HCT116 (cell line): ENCODE results near the gene RPS6KA2. TPM values are rescaled to one million over a fixed set of nuclear protein-coding genes. Genes with fewer than 3 reads are reported as not detected.

Experiments
- ATAC-seq: fragments of 200-7000 bp; cut with Tn5 transposase; 2 replicates; pipeline ENCODE4 v1.9.1; 2020; ENCODE audit warnings: mild to moderate bottlenecking, moderate library complexity
- BruUV-seq: library from RNA; stranded (reverse); fragments of 400-500 nt; replicated peaks from 2 replicates; lab custom pipeline; 2021; lab: Mats Ljungman, UMichigan
- CTCF ChIA-PET: fragments of 300-600 bp; sonication (Branson Sonifier 250); formaldehyde crosslinking; loops from one replicate; lab custom pipeline; 2021; ENCODE audit warnings: antibody characterized with exemption; lab: Charles Lee
- POLR2A ChIA-PET: fragments of 300-600, 350-600 bp; sonication (Branson Sonifier 250); formaldehyde crosslinking; loops from one replicate; lab custom pipeline; 2021; ENCODE audit warnings: antibody characterized with exemption; lab: Charles Lee
- RAD21 ChIA-PET, 2 experiments: fragments of 300-600 bp; sonication (Branson Sonifier 250); formaldehyde crosslinking; loops; one replicate each; lab custom pipeline; 2023; ENCODE audit warnings: low total read pairs in 2 of 2; ENCODE audit not compliant: uncharacterized antibody in 2 of 2, unreplicated experiment in 2 of 2, low non-redundant PET in 1 of 2; lab: Charles Lee
- DNase-seq: peaks from one replicate; pipeline ENCODE4 v3.0.0-alpha.2; 2010; ENCODE audit warnings: low read depth, low spot score
- H2AFZ ChIP-seq: fragments of 200-600 bp; shearing (Covaris generic), sonication (generic); 2 replicates; pipeline ENCODE4 v1.6.1; 2017; ENCODE audit warnings: low read depth, mixed run types, mixed read lengths, antibody characterized with exemption, low read length; ENCODE audit not compliant: poor library complexity, severe bottlenecking
- H3K27ac ChIP-seq: 2 replicates; pipeline ENCODE4 v1.5.1; 2012; ENCODE audit warnings: low read depth, low read length
- H3K27me3 ChIP-seq: fragments of 200-600 bp; sonication (generic); 2 replicates; pipeline ENCODE4 v1.6.1; 2016; ENCODE audit warnings: mixed run types, low read length, mixed read lengths; ENCODE audit not compliant: insufficient read depth
- H3K36me3 ChIP-seq, 2 experiments: fragments of 200-500 bp in 1 of 2; fragments of 200-600 bp in 1 of 2; sonication (Bioruptor generic) in 1 of 2; sonication (generic) in 1 of 2; 2 replicates each; pipeline versions ENCODE4 v1.5.1 to v1.6.1; 2014 to 2016; ENCODE audit warnings: low read length in 2 of 2, inconsistent platforms in 1 of 2, mixed read lengths in 1 of 2, mixed run types in 1 of 2; ENCODE audit not compliant: insufficient read depth in 2 of 2, control insufficient read depth in 1 of 2
- H3K4me1 ChIP-seq, 2 experiments: fragments of 200-600 bp in 1 of 2; sonication (generic) in 1 of 2; 2 replicates each; pipeline versions ENCODE4 v1.5.1 to v1.6.1; 2012 to 2017; ENCODE audit warnings: low read length in 2 of 2, inconsistent platforms in 1 of 2, mild to moderate bottlenecking in 1 of 2, mixed read lengths in 1 of 2, mixed run types in 1 of 2, moderate library complexity in 1 of 2; ENCODE audit not compliant: insufficient read depth in 2 of 2, control insufficient read depth in 1 of 2
- H3K4me2 ChIP-seq: fragments of 200-600 bp; sonication (generic); 2 replicates; pipeline ENCODE4 v1.6.1; 2017; ENCODE audit warnings: mixed run types, low read length, mixed read lengths
- H3K4me3 ChIP-seq, 2 experiments: fragments of 200-600 bp in 1 of 2; sonication (generic) in 1 of 2; replicated peaks in 1 of 2; 2 replicates each; pipeline ENCODE4 v1.5.1; 2011 to 2016; ENCODE audit warnings: low read length in 2 of 2, control low read depth in 1 of 2, low read depth in 1 of 2, mild to moderate bottlenecking in 1 of 2, mixed read lengths in 1 of 2, mixed run types in 1 of 2
- H3K79me2 ChIP-seq: fragments of 200-600 bp; sonication (generic); 2 replicates; pipeline ENCODE4 v1.6.1; 2017; ENCODE audit warnings: mild to moderate bottlenecking, mixed run types, low read length, moderate library complexity, mixed read lengths; ENCODE audit not compliant: insufficient read depth
- H3K9ac ChIP-seq: fragments of 200-600 bp; sonication (generic); 2 replicates; pipeline ENCODE4 v1.6.1; 2016; ENCODE audit warnings: low read length, mixed read lengths
- H3K9me2 ChIP-seq: fragments of 200-600 bp; sonication (generic), shearing (Covaris generic); 2 replicates; pipeline ENCODE4 v1.6.1; 2017; ENCODE audit warnings: mixed run types, mild to moderate bottlenecking, moderate library complexity; ENCODE audit not compliant: insufficient read depth
- H3K9me3 ChIP-seq, 2 experiments: fragments of 200-500 bp in 1 of 2; fragments of 200-600 bp in 1 of 2; sonication (Bioruptor generic) in 1 of 2; sonication (generic) in 1 of 2; 2 replicates each; pipeline ENCODE4 v1.6.1; 2014 to 2017; ENCODE audit warnings: low read length in 2 of 2, mixed read lengths in 2 of 2, inconsistent platforms in 1 of 2, low read depth in 1 of 2, mild to moderate bottlenecking in 1 of 2, mixed run types in 1 of 2, moderate library complexity in 1 of 2; ENCODE audit not compliant: control insufficient read depth in 1 of 2, insufficient read depth in 1 of 2
- H4K20me1 ChIP-seq: fragments of 200-600 bp; sonication (generic), shearing (Covaris generic); 2 replicates; pipeline ENCODE4 v1.6.1; 2017; ENCODE audit warnings: mixed run types, mild to moderate bottlenecking, moderate library complexity; ENCODE audit not compliant: insufficient read depth
- ATF3 ChIP-seq: IDR thresholded peaks from 2 replicates; pipeline ENCODE4 v1.6.1; 2012
- CBX3 ChIP-seq: IDR thresholded peaks from 2 replicates; pipeline ENCODE4 v1.6.1; 2012; ENCODE audit warnings: low read depth
- CEBPB ChIP-seq: IDR thresholded peaks from 2 replicates; pipeline ENCODE4 v1.6.1; 2012; ENCODE audit warnings: low read depth
- CTCF ChIP-seq, 3 experiments: fragments of 200-600 bp in 1 of 3; sonication (generic) in 1 of 3; IDR thresholded peaks in 2 of 3; conservative IDR thresholded peaks in 1 of 3; 2 replicates each; pipeline ENCODE4 v1.5.1; 2012 to 2017; ENCODE audit warnings: low read depth in 2 of 3, low read length in 2 of 3, antibody characterized with exemption in 1 of 3, borderline replicate concordance in 1 of 3, control low read depth in 1 of 3, mild to moderate bottlenecking in 1 of 3, mixed read lengths in 1 of 3, mixed run types in 1 of 3, moderate library complexity in 1 of 3; ENCODE audit not compliant: insufficient read depth in 1 of 3
- EGR1 ChIP-seq: IDR thresholded peaks from 2 replicates; pipeline ENCODE4 v1.6.1; 2012; ENCODE audit warnings: low read depth
- ELF1 ChIP-seq: IDR thresholded peaks from 2 replicates; pipeline ENCODE4 v1.6.1; 2012; ENCODE audit warnings: low read depth, borderline replicate concordance
- EZH2 ChIP-seq: fragments of 200-600 bp; sonication (generic); IDR thresholded peaks from 2 replicates; pipeline ENCODE4 v1.6.1; 2017; ENCODE audit warnings: antibody characterized with exemption, mixed run types
- FOSL1 ChIP-seq: IDR thresholded peaks from 2 replicates; pipeline ENCODE4 v1.6.1; 2012; ENCODE audit warnings: low read depth
- JUND ChIP-seq: IDR thresholded peaks from 2 replicates; pipeline ENCODE4 v1.6.1; 2012
- MAX ChIP-seq: IDR thresholded peaks from 2 replicates; pipeline ENCODE4 v1.6.1; 2012
- POLR2A ChIP-seq: IDR thresholded peaks from 2 replicates; pipeline ENCODE4 v1.7.0; 2011; ENCODE audit warnings: borderline replicate concordance; ENCODE audit not compliant: insufficient read depth, insufficient read length; ENCODE audit errors: extremely low read depth
- POLR2AphosphoS5 ChIP-seq: IDR thresholded peaks from 2 replicates; pipeline ENCODE4 v1.6.1; 2011; ENCODE audit warnings: mild to moderate bottlenecking, low read depth, low read length, moderate library complexity
- RAD21 ChIP-seq: IDR thresholded peaks from 2 replicates; pipeline ENCODE4 v1.6.1; 2012; ENCODE audit warnings: low read depth, mild to moderate bottlenecking
- REST ChIP-seq: IDR thresholded peaks from 2 replicates; pipeline ENCODE4 v1.6.1; 2012; ENCODE audit warnings: low read depth
- SP1 ChIP-seq: IDR thresholded peaks from 2 replicates; pipeline ENCODE4 v1.6.1; 2012; ENCODE audit warnings: low read depth
- SRF ChIP-seq: IDR thresholded peaks from 2 replicates; pipeline ENCODE4 v1.6.1; 2012; ENCODE audit warnings: low read depth
- YY1 ChIP-seq: IDR thresholded peaks from 2 replicates; pipeline ENCODE4 v1.6.1; 2011; ENCODE audit warnings: low read length, low read depth, moderate library complexity, mild to moderate bottlenecking; ENCODE audit not compliant: insufficient replicate concordance; ENCODE audit errors: extremely low read depth
- ZBTB33 ChIP-seq: IDR thresholded peaks from 2 replicates; pipeline ENCODE4 v1.6.1; 2011; ENCODE audit warnings: mild to moderate bottlenecking, low read length, moderate library complexity; ENCODE audit not compliant: insufficient replicate concordance; ENCODE audit errors: extremely low read depth
- ZFX ChIP-seq: fragments of 450-650 bp; IDR thresholded peaks from 2 replicates; pipeline ENCODE4 v1.6.1; 2017
- ZNF274 ChIP-seq: fragments of 200-500 bp; sonication (Bioruptor generic); IDR thresholded peaks from 2 replicates; pipeline ENCODE4 v1.6.1; 2014; ENCODE audit warnings: mild to moderate bottlenecking, low read depth, low read length, inconsistent platforms
- intact Hi-C: fragments of 100-400 bp; cut with micrococcal nuclease; formaldehyde crosslinking; loops from 2 replicates; pipeline ENCODE4 v1.10.0; 2022
- total RNA-seq: library from RNA; stranded (reverse); gene quantifications from one replicate; pipeline ENCODE4 v1.2.1, GENCODE V29; 2021; ENCODE audit not compliant: unreplicated experiment

RPS6KA2 gene
- total RNA-seq, 1 experiment from 2014 or later, result 8.5 TPM

- ChIA-PET POLR2A (no interaction called here), CTCF (no interaction called here)
- H2AFZ ChIP-seq, result no peak overlapping the region
Measured at GRCh38 chr6:166441325-166442078, 185.5 kb downstream of the RPS6KA2 start.

More at GRCh38 chr6:166441325-166442078, 185.5 kb downstream of the RPS6KA2 start:
- no peak for ATAC-seq
- DNase-seq, result no peak
- no peak overlapping the region for H3K27ac ChIP-seq
- H3K4me1 ChIP-seq, result no peaks in the 10 kb centered on the region
- H3K9me3 ChIP-seq, result no peaks in the 10 kb centered on the region
- H3K79me2 ChIP-seq, result no peaks in the 10 kb centered on the region
- no peaks in the 10 kb centered on the region for H4K20me1 ChIP-seq
- no peak overlapping the region for H3K4me3 ChIP-seq
- intact Hi-C loops, result no loop called here
- RAD21 ChIA-PET, result no interaction called here
- H3K4me2 ChIP-seq, result no peak overlapping the region
- no peaks in the 10 kb centered on the region for H3K9me2 ChIP-seq
- BruUV-seq, result no TSS peak
- H3K27me3 ChIP-seq, result no peaks in the 10 kb centered on the region; the same call in 1 of the 2 replicates
- no peaks in the 10 kb centered on the region for H3K36me3 ChIP-seq
- no peak for TF ChIP-seq MAX
- no peak for TF ChIP-seq EZH2
- TF ChIP-seq YY1, result no peak
- TF ChIP-seq ZBTB33, result no peak
- TF ChIP-seq POLR2A, result no peak
- TF ChIP-seq CEBPB, result no peak
- TF ChIP-seq JUND, result no peak
- no peak for TF ChIP-seq SRF
- no peak for TF ChIP-seq ZFX
- no peak for TF ChIP-seq ZNF274
- no peak for TF ChIP-seq REST
- no peak for TF ChIP-seq RAD21
- no peak for TF ChIP-seq CTCF (IDR thresholded peaks at IDR 0.05 in 2 of 3, conservative IDR thresholded peaks at IDR 0.05 in 1 of 3; ENCODE audit: borderline replicate concordance in 1 of 3, insufficient read depth in 1 of 3, low read depth in 2 of 3, low read length in 2 of 3)
- TF ChIP-seq ELF1, result no peak
- no peak for TF ChIP-seq SP1
- no peak for TF ChIP-seq EGR1
- no peak for TF ChIP-seq CBX3
- no peak for TF ChIP-seq FOSL1
- no peak for TF ChIP-seq ATF3
- no peak for TF ChIP-seq POLR2AphosphoS5
- no peak overlapping the region for H3K9ac ChIP-seq
